ENCODE measurements around the gene MED27.

MED27 gene

GRCh38 chr9:132079391-132080091 lies at the start of gene MED27 (continued):
- TF ChIP-seq ZNF510 (tag by site-specific recombination; IDR thresholded peaks at IDR 0.05; ENCODE audit: insufficient replicate concordance): no peak
- TF ChIP-seq ZNF19 (tag by site-specific recombination; IDR thresholded peaks at IDR 0.05; ENCODE audit: low read depth): no peak
- peak; percentile 94 for TF ChIP-seq YY1 (tag by site-specific recombination; IDR thresholded peaks at IDR 0.05)
- TF ChIP-seq KLF17 (tag by site-specific recombination; IDR thresholded peaks at IDR 0.05): no peak
- TF ChIP-seq ZFP69B (tag by site-specific recombination; IDR thresholded peaks at IDR 0.05): no peak
- no peak for TF ChIP-seq ZNF324 (tag by site-specific recombination; IDR thresholded peaks at IDR 0.05)
- peak; percentile 45; the same call in 1 of the 2 replicates for TF ChIP-seq ZBTB20 (tag by site-specific recombination; IDR thresholded peaks at IDR 0.05)
- no peak for TF ChIP-seq SETDB1 (IDR thresholded peaks at IDR 0.05; ENCODE audit: insufficient read length, low read length)
- peak; percentile 89 for TF ChIP-seq YY2 (tag by site-specific recombination; IDR thresholded peaks at IDR 0.05)
- TF ChIP-seq ZNF585B (tag by site-specific recombination; IDR thresholded peaks at IDR 0.05): no peak
- TF ChIP-seq ZNF174 (tag by site-specific recombination; IDR thresholded peaks at IDR 0.05): no peak
- peak; percentile 98 for TF ChIP-seq ZNF18 (tag by site-specific recombination; IDR thresholded peaks at IDR 0.05)
- TF ChIP-seq REPIN1 (tag by site-specific recombination; IDR thresholded peaks at IDR 0.05; ENCODE audit: low read depth): no peak
- TF ChIP-seq ZNF704 (tag by site-specific recombination; IDR thresholded peaks at IDR 0.05): peak; percentile 43; the same call in 1 of the 2 replicates
- peak; percentile 91 for TF ChIP-seq ZBTB17 (tag by site-specific recombination; IDR thresholded peaks at IDR 0.05)
- TF ChIP-seq INSM2 (tag by site-specific recombination; IDR thresholded peaks at IDR 0.05): 0 out of 2 replicates have a peak, but pooled peaks have one; percentile 48
- peak; percentile 94 for TF ChIP-seq ZNF362 (tag by site-specific recombination; IDR thresholded peaks at IDR 0.05)
- peak; percentile 85 for TF ChIP-seq ZXDB (tag by site-specific recombination; IDR thresholded peaks at IDR 0.05)
- peak; percentile 40 for TF ChIP-seq ZNF639 (tag by site-specific recombination; IDR thresholded peaks at IDR 0.05)
- TF ChIP-seq ZNF777 (tag by site-specific recombination; IDR thresholded peaks at IDR 0.05; ENCODE audit: borderline replicate concordance): no peak
- 0 out of 2 replicates have a peak, but pooled peaks have one; percentile 46 for TF ChIP-seq BCL6B (tag by site-specific recombination; IDR thresholded peaks at IDR 0.05)
- no peak for TF ChIP-seq HOXC10 (CRISPR knock-in tag; IDR thresholded peaks at IDR 0.05)
- TF ChIP-seq ZNF292 (tag by site-specific recombination; IDR thresholded peaks at IDR 0.05; ENCODE audit: borderline replicate concordance, low read depth): no peak
- TF ChIP-seq ZNF394 (tag by site-specific recombination; IDR thresholded peaks at IDR 0.05; ENCODE audit: borderline replicate concordance): 0 out of 2 replicates have a peak, but pooled peaks have one; percentile 51
- TF ChIP-seq ZNF501 (tag by site-specific recombination; IDR thresholded peaks at IDR 0.05): peak; percentile 57; the same call in 1 of the 2 replicates
- TF ChIP-seq ZNF747 (tag by site-specific recombination; IDR thresholded peaks at IDR 0.05): no peak
- 0 out of 2 replicates have a peak, but pooled peaks have one; percentile 12 for TF ChIP-seq ZBTB8A (tag by site-specific recombination; IDR thresholded peaks at IDR 0.05)
- TF ChIP-seq HIC1 (tag by site-specific recombination; IDR thresholded peaks at IDR 0.05): no peak

Data from HEK293 (cell line).